Measurements from ENCODE around the gene RASSF9.

DNA sequence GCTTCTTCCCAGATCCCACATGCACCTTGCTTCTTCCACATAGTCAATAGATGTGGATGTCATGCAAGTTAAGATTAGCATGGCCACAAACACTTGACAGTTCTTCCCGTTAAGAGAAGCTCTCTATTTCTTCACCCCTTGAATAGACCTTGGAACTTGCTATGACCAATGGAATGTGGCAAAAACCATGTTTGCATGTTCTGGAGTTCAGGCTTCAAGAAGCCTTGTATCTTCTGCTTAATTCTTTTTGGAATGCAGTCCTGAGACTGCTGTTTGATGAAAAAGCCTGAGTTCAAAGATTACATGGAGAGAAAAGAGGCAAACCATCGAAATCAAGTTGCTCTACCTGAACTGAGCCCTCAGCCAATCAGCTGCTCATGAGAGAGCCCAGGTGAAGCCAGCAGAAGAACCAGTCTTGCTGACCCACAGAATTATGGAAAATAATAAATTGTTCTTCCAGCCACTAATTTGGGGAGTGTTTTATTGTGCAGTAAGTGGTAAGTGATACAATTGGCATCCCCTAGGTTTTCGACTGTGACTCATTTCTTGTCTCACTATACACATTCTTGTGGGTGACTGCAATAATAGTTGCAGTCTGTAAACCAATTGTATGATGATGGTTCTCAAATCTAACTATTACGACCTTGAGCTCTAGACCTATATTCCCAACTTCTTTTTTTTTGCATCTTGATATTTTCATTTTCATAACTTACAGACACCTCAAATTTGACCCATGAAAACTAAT, 12.6 kb downstream of the RASSF9 start:
- TF ChIP-seq, protein P1, sequence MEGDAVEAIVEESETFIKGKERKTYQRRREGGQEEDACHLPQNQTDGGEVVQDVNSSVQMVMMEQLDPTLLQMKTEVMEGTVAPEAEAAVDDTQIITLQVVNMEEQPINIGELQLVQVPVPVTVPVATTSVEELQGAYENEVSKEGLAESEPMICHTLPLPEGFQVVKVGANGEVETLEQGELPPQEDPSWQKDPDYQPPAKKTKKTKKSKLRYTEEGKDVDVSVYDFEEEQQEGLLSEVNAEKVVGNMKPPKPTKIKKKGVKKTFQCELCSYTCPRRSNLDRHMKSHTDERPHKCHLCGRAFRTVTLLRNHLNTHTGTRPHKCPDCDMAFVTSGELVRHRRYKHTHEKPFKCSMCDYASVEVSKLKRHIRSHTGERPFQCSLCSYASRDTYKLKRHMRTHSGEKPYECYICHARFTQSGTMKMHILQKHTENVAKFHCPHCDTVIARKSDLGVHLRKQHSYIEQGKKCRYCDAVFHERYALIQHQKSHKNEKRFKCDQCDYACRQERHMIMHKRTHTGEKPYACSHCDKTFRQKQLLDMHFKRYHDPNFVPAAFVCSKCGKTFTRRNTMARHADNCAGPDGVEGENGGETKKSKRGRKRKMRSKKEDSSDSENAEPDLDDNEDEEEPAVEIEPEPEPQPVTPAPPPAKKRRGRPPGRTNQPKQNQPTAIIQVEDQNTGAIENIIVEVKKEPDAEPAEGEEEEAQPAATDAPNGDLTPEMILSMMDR (conservative IDR thresholded peaks at IDR 0.05; ENCODE audit: low read depth, low read length) = no peak
- TF ChIP-seq EZH2 (IDR thresholded peaks at IDR 0.05; ENCODE audit: low read length, unreplicated experiment) = no peak
